ENCODE data around the gene CFAP410. TPM values are rescaled to one million over a fixed set of nuclear protein-coding genes. Genes with fewer than 3 reads are reported as not detected.

CFAP410 gene
- polyA plus RNA-seq, 1 of the 3 experiments (the other 2 are of a cell fraction): 18.0 TPM

DNA sequence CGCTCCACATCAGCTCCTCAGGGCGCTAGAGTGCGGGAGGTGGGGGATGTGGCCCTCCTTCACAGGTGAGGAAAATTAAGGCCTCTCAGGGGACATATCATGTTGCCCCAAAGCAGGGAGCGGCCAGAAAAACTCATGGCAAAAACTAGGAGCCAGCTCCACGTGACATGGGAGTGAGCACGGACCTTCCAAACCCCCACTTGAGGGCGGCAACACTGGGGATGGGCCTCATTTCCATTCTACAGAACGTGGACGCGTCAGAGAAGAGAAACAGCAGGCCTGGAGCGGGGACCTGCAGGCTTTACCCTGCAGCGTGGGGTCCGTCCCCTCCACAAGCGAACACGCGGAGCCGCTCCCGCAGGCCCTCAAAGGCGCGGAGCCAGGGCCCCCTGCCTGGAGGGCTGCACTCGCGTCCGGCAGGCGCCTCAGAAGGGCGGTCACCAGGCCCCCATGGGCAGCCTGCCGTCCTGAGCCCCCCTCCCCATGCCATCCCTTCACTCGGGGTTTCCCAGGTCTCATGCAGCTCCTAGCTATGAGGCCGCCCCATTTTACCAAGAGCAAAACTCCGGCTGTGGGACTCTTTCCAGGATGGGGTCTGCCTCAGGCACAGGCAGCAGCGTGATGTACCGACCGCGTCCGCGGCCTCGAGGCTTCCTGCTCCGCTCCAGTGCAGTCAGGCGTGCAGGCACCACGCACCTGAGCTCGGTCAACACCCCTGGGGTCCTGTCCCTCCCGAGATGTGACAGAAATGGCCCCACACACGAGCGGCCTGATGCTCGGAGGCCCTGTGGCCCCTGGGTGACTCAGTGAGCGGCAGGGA lies 5.5 kb downstream of the CFAP410 start:
- POLR2A ChIA-PET: no interaction called here
- Histone ChIP-seq H2AFZ (ENCODE audit: low read depth) (no peak overlapping the region), H3K9ac (no peak overlapping the region), H3K36me3 (replicated peaks in 1 of 2; ENCODE audit: control insufficient read depth in 1 of 2, insufficient read depth in 2 of 2, low read length in 1 of 2) (peaks cover 0 to 12% of the 10 kb centered on the region in 2 experiments), H3K9me2 (no peaks in the 10 kb centered on the region), H3K27me3 (ENCODE audit: insufficient read depth) (no peaks in the 10 kb centered on the region), H3K4me3 (ENCODE audit: low read depth in 2 of 2, low read length in 1 of 2) (no peak overlapping the region), H3K9me3 (no peaks in the 10 kb centered on the region), H3K4me1 (ENCODE audit: control insufficient read depth in 1 of 2, insufficient read depth in 2 of 2, low read depth in 1 of 2, low read length in 1 of 2) (peaks cover 0 to 13% of the 10 kb centered on the region in 2 experiments; a peak in 1 of 4 replicates), H3F3A (replicated peaks; ENCODE audit: insufficient read depth) (peaks cover 14% of the 10 kb centered on the region), H3K79me2 (ENCODE audit: insufficient read depth) (no peaks in the 10 kb centered on the region), H3K4me2 (no peak overlapping the region), H3K27ac (ENCODE audit: low read depth in 2 of 2, low read length in 1 of 2) (no peak overlapping the region), H4K20me1 (ENCODE audit: insufficient read depth) (no peaks in the 10 kb centered on the region)
- CTCF ChIA-PET: interaction anchor here (1.0 to 1.9 kb wide), 3 partner anchors 29 to 460 kb away, joined by 3 to 7 read pairs (median 5); no protein-coding TSS in a partner anchor
- WGBS (ENCODE audit: low lambda C conversion rate): 90% methylated on average over 20 of the region's 45 CpGs
- TF ChIP-seq, protein P1, sequence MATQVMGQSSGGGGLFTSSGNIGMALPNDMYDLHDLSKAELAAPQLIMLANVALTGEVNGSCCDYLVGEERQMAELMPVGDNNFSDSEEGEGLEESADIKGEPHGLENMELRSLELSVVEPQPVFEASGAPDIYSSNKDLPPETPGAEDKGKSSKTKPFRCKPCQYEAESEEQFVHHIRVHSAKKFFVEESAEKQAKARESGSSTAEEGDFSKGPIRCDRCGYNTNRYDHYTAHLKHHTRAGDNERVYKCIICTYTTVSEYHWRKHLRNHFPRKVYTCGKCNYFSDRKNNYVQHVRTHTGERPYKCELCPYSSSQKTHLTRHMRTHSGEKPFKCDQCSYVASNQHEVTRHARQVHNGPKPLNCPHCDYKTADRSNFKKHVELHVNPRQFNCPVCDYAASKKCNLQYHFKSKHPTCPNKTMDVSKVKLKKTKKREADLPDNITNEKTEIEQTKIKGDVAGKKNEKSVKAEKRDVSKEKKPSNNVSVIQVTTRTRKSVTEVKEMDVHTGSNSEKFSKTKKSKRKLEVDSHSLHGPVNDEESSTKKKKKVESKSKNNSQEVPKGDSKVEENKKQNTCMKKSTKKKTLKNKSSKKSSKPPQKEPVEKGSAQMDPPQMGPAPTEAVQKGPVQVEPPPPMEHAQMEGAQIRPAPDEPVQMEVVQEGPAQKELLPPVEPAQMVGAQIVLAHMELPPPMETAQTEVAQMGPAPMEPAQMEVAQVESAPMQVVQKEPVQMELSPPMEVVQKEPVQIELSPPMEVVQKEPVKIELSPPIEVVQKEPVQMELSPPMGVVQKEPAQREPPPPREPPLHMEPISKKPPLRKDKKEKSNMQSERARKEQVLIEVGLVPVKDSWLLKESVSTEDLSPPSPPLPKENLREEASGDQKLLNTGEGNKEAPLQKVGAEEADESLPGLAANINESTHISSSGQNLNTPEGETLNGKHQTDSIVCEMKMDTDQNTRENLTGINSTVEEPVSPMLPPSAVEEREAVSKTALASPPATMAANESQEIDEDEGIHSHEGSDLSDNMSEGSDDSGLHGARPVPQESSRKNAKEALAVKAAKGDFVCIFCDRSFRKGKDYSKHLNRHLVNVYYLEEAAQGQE (IDR thresholded peaks at IDR 0.05; ENCODE audit: low read depth, low read length): no peak
- TF ChIP-seq EZH2phosphoT487 (IDR thresholded peaks at IDR 0.05; ENCODE audit: borderline replicate concordance, low read depth): no peak
- no peak for TF ChIP-seq FOSL2 (IDR thresholded peaks at IDR 0.05; ENCODE audit: borderline replicate concordance, low read depth)
- no peak for TF ChIP-seq USF1 (IDR thresholded peaks at IDR 0.05; ENCODE audit: borderline replicate concordance, low read depth)
- TF ChIP-seq FOXM1 (IDR thresholded peaks at IDR 0.05; ENCODE audit: low read depth): no peak
- DNase-seq: no peak

DNA sequence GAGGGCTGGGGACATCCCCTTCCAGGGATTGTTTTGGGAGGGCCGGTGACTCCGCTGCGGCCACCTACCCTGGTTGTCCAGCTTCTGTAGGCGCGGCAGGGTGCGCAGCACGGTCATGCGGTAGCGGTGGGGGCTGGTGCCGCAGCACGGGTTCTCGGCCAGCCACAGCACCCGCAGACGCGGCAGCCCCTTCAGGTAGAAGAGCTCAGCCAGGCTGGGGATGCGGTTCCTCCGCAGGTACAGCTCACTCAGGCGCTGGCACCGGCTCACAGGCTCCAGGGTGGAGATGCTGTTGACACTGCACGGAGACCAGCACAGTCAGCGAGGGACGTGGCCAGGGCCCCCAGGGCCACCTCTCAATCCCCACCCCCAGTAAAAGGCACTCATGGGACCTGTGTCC lies 6.2 kb downstream of the CFAP410 start:
- H3K4me2 ChIP-seq: no peak overlapping the region
- ChIA-PET CTCF (interaction anchor here (0.8 to 1.9 kb wide), 2 partner anchors 29 to 35 kb away, joined by 3 to 7 read pairs; no protein-coding TSS in a partner anchor), POLR2A (no interaction called here)
- no peak overlapping the region for H3K4me3 ChIP-seq (ENCODE audit: low read depth in 2 of 2, low read length in 1 of 2)
- no peaks in the 10 kb centered on the region for H3K79me2 ChIP-seq (ENCODE audit: insufficient read depth)
- H3K4me1 ChIP-seq (ENCODE audit: control insufficient read depth in 1 of 2, insufficient read depth in 2 of 2, low read depth in 1 of 2, low read length in 1 of 2): peaks cover 0 to 12% of the 10 kb centered on the region in 2 experiments; a peak in 1 of 4 replicates
- no peaks in the 10 kb centered on the region for H4K20me1 ChIP-seq (ENCODE audit: insufficient read depth)
- no peak for DNase-seq
- no peaks in the 10 kb centered on the region for H3K27me3 ChIP-seq (ENCODE audit: insufficient read depth)
- H3K9ac ChIP-seq: no peak overlapping the region
- no peak overlapping the region for H2AFZ ChIP-seq (ENCODE audit: low read depth)
- H3F3A ChIP-seq (replicated peaks; ENCODE audit: insufficient read depth): peaks cover 9% of the 10 kb centered on the region
- H3K27ac ChIP-seq (ENCODE audit: low read depth in 2 of 2, low read length in 1 of 2): no peak overlapping the region
- whole genome bisulfite sequencing (ENCODE audit: low lambda C conversion rate): no CpG with 5 or more reads among the region's 22 CpGs
- no peaks in the 10 kb centered on the region for H3K9me3 ChIP-seq
- peaks cover 0 to 12% of the 10 kb centered on the region in 2 experiments for H3K36me3 ChIP-seq (replicated peaks in 1 of 2; ENCODE audit: control insufficient read depth in 1 of 2, insufficient read depth in 2 of 2, low read length in 1 of 2)
- H3K9me2 ChIP-seq: no peaks in the 10 kb centered on the region
- TF ChIP-seq FOXJ3 (CRISPR knock-in tag; IDR thresholded peaks at IDR 0.05): no peak
- TF ChIP-seq GABPA (IDR thresholded peaks at IDR 0.05; ENCODE audit: low read depth): no peak
- TF ChIP-seq, protein P2, sequence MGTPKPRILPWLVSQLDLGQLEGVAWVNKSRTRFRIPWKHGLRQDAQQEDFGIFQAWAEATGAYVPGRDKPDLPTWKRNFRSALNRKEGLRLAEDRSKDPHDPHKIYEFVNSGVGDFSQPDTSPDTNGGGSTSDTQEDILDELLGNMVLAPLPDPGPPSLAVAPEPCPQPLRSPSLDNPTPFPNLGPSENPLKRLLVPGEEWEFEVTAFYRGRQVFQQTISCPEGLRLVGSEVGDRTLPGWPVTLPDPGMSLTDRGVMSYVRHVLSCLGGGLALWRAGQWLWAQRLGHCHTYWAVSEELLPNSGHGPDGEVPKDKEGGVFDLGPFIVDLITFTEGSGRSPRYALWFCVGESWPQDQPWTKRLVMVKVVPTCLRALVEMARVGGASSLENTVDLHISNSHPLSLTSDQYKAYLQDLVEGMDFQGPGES (IDR thresholded peaks at IDR 0.05; ENCODE audit: low read depth, low read length): no peak
- TF ChIP-seq TAF1 (IDR thresholded peaks at IDR 0.05; ENCODE audit: borderline replicate concordance, low read depth, low read length): no peak
- TF ChIP-seq, protein P1 (IDR thresholded peaks at IDR 0.05; ENCODE audit: low read depth, low read length): no peak
- TF ChIP-seq SMC3 (IDR thresholded peaks at IDR 0.05; ENCODE audit: low read depth, low read length): no peak
- TF ChIP-seq NRF1 (IDR thresholded peaks at IDR 0.05; ENCODE audit: low read depth, low read length): no peak
- no peak for TF ChIP-seq RAD21 (IDR thresholded peaks at IDR 0.05; ENCODE audit: low read length)
- TF ChIP-seq MXI1 (IDR thresholded peaks at IDR 0.05; ENCODE audit: low read depth, low read length): no peak
- no peak; the same call in 1 of the 2 replicates for TF ChIP-seq POLR2AphosphoS5 (IDR thresholded peaks at IDR 0.05; ENCODE audit: low read depth, low read length)
- TF ChIP-seq YY1 (IDR thresholded peaks at IDR 0.05; ENCODE audit: low read depth): no peak
- TF ChIP-seq RCOR1 (IDR thresholded peaks at IDR 0.05; ENCODE audit: low read length): no peak
